Neural cell (in vitro differentiated cells): ENCODE results near the gene ZC2HC1B.

Source experiments
- EZH2 ChIP-seq: fragments of 200-600, 300-800 bp; shearing (Covaris generic), sonication (generic); IDR thresholded peaks from 2 replicates; pipeline ENCODE4 v1.6.1; 2014; ENCODE audit warnings: antibody characterized with exemption, low read length, borderline replicate concordance, mild to moderate bottlenecking; ENCODE audit not compliant: insufficient read depth, poor library complexity, severe bottlenecking
- POLR2AphosphoS5 ChIP-seq: IDR thresholded peaks from 2 replicates; pipeline ENCODE4 v1.6.1; 2012
- TF ChIP-seq, protein P1 (sequence below): fragments of 450-650 bp; IDR thresholded peaks from 2 replicates; pipeline ENCODE4 v1.5.1; 2014; ENCODE audit warnings: antibody characterized with exemption, mild to moderate bottlenecking, moderate library complexity; ENCODE audit not compliant: poor library complexity, severe bottlenecking

DNA sequence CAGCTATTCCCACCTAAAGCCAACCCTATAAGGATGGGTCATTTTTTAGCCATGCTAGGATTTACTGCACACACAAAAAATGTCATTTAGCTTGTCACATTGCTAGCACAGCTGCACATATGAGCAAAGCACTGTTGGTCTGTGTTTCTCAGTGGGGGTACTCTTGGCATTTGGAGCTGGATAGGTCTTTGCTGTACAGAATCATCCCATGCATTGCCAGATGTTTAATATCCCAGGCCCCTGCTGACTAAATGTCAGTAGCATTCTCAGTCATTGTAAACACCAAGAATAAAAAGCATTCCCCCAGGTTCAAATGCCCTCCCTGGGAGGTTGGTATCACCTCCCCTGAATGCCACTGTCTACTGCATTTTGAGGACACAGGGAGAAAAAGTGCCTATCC lies 35.7 kb upstream of the ZC2HC1B start:
- TF ChIP-seq, protein P1, sequence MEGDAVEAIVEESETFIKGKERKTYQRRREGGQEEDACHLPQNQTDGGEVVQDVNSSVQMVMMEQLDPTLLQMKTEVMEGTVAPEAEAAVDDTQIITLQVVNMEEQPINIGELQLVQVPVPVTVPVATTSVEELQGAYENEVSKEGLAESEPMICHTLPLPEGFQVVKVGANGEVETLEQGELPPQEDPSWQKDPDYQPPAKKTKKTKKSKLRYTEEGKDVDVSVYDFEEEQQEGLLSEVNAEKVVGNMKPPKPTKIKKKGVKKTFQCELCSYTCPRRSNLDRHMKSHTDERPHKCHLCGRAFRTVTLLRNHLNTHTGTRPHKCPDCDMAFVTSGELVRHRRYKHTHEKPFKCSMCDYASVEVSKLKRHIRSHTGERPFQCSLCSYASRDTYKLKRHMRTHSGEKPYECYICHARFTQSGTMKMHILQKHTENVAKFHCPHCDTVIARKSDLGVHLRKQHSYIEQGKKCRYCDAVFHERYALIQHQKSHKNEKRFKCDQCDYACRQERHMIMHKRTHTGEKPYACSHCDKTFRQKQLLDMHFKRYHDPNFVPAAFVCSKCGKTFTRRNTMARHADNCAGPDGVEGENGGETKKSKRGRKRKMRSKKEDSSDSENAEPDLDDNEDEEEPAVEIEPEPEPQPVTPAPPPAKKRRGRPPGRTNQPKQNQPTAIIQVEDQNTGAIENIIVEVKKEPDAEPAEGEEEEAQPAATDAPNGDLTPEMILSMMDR = no peak
- TF ChIP-seq EZH2 (no peak), POLR2AphosphoS5 (no peak)
